ENCODE measurements around the gene ACR.
A peak's percentile ranks its signal among the peaks of the same experiment; 100 is the strongest.

The ACR gene

GRCh38 chr22:50702821-50703725 lies 34.9 kb upstream of the ACR start:
- DNase-seq = no peak

- no peak for DNase-seq
These were observed 34.1 kb upstream of the ACR start for GRCh38 chr22:50703726-50704509.

GRCh38 chr22:50704510-50705218 lies 33.3 kb upstream of the ACR start:
- DNase-seq = no peak

- DNase-seq = peak; percentile 60
These were observed 32.7 kb upstream of the ACR start for GRCh38 chr22:50705219-50705691.

- no peak for DNase-seq
These were observed 32.1 kb upstream of the ACR start for GRCh38 chr22:50705851-50706351.

- no peak for DNase-seq
These were observed 31.4 kb upstream of the ACR start for GRCh38 chr22:50706481-50707125.

- DNase-seq = no peak
These were observed 29.5 kb upstream of the ACR start for GRCh38 chr22:50708474-50708873.

- DNase-seq = no peak
These were observed 29.0 kb upstream of the ACR start for GRCh38 chr22:50708996-50709395.

- no peak for DNase-seq
These were observed 27.8 kb upstream of the ACR start for GRCh38 chr22:50710221-50710620.

GRCh38 chr22:50710886-50711285 lies 27.1 kb upstream of the ACR start:
- no peak for DNase-seq

GRCh38 chr22:50711446-50712340 lies 26.3 kb upstream of the ACR start:
- DNase-seq = no peak

- no peak for DNase-seq
These were observed 25.5 kb upstream of the ACR start for GRCh38 chr22:50712341-50713007.

GRCh38 chr22:50713008-50713385 lies 25.0 kb upstream of the ACR start:
- no peak for DNase-seq

GRCh38 chr22:50713571-50714056 lies 24.4 kb upstream of the ACR start:
- no peak for DNase-seq

- DNase-seq = no peak
These were observed 23.9 kb upstream of the ACR start for GRCh38 chr22:50714150-50714549.

GRCh38 chr22:50714631-50715179 lies 23.3 kb upstream of the ACR start:
- no peak for DNase-seq

GRCh38 chr22:50715250-50715649 lies 22.8 kb upstream of the ACR start:
- DNase-seq = no peak

GRCh38 chr22:50715776-50716175 lies 22.2 kb upstream of the ACR start:
- no peak for DNase-seq

- DNase-seq = no peak
These were observed 21.5 kb upstream of the ACR start for GRCh38 chr22:50716290-50717024.

Measured in NCI-H1694 treated with DMSO at 0.1 percent for 48 hours (cell line).